Kasumi-1 (cell line): Measurements from ENCODE around the gene GALNT14.

Source experiments
- DNase-seq, 2 experiments: peaks; one replicate each; lab custom pipeline; 2025; lab: John Stamatoyannopoulos, UW

GALNT14 gene

DNA sequence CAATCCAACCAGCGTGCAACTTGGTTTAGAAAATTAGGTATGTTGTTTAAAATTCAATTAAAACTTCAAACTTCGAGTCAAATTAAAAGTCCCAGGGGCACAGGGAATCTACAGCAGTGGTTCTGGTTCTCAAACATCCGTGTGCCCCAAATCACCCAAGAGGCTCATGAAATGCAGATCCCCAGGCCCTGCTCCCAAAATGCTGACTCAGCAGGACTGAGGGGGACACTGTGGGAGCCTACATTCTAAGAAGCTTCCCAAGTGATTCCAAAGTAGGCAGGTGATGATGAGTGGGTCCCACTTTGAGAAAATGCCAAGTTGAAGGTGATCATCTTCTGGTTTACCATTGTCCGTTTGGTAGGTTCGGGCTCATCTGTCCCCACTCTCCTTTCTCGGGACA, 82.3 kb downstream of the GALNT14 start:
- no peak for DNase-seq

DNA sequence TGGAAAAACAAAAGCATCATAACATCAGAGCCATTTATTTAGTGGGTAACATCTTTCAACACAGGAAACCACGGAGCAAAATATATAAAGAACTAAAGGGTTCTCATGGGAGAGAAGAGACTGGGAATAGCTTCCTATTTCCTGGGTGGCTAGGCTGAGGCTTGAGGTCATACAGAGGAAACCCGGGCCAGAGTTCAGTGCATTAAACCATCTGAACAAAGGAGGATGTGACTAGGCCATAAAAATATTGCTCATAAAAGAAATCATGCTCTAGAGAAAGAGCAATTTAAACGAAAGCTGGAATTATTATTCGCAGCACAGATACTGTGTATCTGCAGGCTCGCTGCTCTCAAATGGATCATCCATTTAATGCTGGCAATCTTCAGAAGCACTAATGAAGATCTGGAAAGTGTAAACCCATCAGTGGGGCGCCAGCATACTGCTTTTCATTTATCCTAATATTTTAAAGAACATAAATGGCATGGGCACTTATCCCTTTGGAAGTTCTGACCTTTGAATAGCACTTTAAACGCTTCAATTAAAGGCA, 83.3 kb downstream of the GALNT14 start:
- DNase-seq, result peak; percentile 9 to 12

DNA sequence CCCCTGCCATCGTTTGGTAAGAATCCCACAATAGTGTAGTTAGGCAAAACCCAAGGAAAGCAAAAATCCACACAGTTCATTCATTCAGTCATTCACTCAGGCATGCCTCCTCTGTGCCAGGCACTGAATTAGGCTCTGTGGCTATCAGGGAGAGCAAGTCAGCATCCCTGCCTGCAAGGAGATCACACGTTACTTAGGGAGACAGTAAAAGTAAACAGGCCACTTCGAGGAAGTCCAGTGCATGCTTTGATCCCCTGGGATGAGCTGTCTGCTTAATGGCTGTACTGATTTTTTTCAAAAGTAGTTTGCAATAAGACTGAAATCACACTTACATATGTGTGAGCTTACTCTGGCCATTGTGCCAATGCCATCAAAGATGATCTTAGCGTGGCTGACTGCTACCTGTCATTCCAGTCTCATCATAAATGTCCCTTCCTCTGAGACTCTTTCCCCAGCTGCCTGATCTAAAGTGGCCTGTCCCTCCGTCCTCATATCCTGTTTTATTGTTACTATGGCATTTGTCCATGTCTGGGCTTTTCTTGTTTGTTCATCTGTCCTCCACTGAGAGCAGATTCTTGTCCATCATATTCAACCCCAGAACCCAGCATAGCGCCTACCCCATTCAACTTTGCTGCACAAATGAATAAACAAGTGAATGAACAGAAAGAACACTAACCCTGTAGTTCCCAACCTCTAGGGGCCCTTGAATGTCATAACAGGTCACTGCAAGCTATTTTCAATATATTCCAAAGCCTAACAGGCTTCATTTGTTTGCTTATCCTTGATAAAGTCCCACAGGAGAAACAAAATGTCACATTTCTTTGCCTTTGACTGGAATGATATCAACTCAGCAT, 84.1 kb downstream of the GALNT14 start:
- no peak for DNase-seq

GRCh38 chr2:31052284-31052683, 86.0 kb downstream of the GALNT14 start:
- DNase-seq, result no peak

GRCh38 chr2:31051258-31052140, 86.7 kb downstream of the GALNT14 start:
- DNase-seq, result no peak

DNA sequence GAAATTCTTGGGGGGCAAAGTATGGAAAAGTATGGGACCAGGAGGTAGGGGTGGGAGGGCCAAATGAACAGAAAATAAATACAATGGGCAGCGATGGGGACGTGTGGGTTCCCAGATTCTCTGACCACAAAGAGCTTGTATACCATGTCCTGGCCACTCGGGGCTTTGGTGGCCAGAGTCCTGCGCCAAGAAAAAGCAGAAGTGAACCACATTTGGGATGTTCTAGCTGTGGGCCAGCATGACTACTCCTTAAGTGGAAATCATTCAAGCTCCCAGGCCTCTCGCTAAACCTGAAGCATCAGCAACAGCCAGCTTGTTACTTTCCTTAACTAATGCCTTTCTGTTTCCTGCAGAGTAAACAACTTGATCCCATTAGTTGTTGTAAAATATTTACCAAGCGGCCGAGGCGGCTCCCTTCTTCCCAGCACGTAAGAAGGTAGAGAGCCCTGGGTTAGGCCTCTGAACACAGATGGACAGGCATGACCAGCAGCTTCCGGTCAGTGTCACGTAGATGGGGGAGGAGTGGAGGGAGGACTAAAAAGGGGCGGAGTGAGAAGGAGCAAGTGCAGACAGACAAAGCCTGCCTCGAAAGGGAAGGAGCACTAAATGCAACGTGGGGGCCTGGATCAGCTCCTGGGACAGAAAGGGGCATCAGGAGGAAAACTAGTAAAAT, 88.2 kb downstream of the GALNT14 start:
- DNase-seq, result no peak

GRCh38 chr2:31049264-31049663, 89.0 kb downstream of the GALNT14 start:
- DNase-seq, result no peak

DNA sequence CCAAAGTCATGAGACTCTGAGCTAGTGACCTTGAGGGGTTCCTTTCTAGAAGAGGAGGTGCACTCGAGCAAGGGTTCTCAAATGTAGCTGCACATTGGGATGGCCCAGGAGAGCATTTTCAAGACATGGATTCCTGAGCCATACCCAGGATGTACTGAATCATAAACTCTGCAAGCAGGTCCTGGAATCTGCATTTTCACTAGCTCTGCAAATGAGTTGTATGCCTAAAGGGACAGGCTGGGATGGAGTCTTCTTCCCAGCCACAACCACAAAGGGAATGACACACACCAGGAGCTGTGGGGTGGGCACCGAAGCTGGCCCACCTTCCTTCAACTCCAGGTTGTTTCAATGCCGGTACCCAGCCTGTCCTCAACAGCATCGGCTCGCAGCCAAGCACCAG, 90.6 kb downstream of the GALNT14 start:
- no peak for DNase-seq

DNA sequence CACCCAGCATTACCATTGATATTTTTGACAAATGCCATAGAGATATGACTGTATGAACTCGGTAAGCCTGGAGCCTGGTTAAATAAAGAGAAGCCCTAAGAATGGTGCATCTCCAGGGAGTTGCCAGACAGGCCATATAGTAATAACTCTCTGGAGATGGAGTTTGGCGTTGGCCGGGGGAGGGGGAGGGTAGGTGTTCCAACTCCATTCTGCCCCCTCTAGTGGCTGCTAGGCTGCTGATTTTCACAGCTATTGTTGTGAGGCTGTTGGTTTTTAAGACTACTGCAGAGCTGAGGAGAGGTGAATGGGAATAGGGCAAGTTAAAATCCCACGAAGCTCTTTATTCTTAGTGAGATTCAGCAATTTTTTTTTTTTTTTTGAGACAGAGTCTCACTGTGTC, 99.9 kb downstream of the GALNT14 start:
- DNase-seq, result no peak

DNA sequence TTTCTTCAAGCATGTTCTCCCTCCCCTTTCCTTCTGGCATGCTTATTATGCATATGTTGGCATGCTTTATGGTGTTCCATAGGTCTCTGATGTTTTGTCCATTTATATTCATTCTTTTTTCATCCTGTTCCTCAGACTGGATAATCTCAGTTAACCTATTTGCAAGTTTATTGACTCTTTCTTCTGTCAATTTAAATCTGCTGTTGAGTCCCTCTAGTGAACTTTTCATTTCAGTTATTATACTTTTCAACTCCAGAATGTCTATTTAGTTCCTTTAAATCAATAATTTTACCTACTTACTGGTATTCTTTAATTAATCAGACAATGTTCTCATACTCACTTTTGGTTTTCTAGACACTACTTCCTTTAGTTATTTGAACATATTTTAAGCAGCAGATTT, 101.2 kb downstream of the GALNT14 start:
- DNase-seq, result no peak

- peak in 1 of 2 experiments; percentile 34 for DNase-seq
Measured at GRCh38 chr2:31033032-31033431, 105.2 kb downstream of the GALNT14 start.

GRCh38 chr2:31032475-31032874, 105.8 kb downstream of the GALNT14 start:
- DNase-seq, result peak; percentile 68 to 78

GRCh38 chr2:31031132-31031706, 107.0 kb downstream of the GALNT14 start:
- no peak for DNase-seq

GRCh38 chr2:31028417-31028816, 109.8 kb downstream of the GALNT14 start:
- no peak for DNase-seq

GRCh38 chr2:31027549-31027948, 110.7 kb downstream of the GALNT14 start:
- DNase-seq, result no peak

DNA sequence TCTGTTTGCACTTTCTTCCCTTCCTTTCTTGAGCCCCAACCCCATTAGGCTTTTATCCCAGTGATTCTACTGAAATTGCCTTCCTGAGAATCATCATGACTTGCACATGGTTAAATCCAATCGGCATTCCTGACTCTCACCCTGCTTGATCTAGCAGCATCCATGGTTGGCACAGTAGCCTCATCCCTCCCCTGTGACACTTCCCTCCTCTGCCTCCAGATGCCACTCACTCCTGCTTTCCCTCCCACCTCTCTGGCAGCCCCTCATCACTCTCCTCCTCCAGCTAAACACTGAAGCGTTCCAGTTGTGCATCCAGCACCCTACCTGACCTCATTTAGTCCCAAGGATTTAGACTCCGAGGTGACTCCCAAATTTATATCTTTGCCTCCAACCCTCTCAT, 114.7 kb downstream of the GALNT14 start:
- DNase-seq, result no peak

DNA sequence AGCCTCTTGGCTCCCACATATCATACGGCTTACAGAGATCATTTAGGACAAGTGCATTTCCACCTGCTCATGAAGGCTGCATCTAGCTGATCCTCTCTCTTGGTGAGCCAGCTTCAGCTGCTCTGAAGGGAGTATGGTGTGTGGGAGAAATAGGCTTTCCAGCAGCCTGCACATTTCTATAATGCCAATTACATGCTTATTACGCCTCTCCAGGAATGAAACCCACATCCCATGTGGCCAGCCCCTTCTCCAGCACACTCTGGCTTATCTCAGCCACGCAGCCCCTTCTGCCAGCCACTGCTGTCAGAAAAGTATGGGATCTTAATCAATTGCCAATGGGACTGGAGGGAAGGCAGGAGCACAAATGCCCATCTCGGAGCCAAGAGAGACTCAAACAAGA, 117.5 kb downstream of the GALNT14 start:
- no peak for DNase-seq

DNA sequence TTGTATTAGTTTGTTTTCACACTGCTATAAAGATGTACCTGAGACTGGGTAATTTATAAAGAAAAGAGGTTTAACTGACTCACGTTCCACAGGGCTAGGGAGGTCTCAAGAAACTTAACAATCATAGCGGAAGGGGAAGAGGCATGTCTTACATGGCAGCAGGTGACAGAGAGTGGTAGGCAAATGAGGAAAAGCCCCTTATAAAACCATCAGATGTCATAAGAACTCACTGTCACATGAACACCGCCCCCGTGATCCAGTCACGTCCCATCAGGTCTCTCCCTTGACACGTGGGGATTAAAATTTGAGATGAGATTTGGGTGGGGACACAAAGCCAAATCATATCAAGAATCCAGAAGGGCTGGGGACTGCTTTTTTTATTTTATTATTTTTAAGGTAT, 120.0 kb downstream of the GALNT14 start:
- DNase-seq, result no peak

DNA sequence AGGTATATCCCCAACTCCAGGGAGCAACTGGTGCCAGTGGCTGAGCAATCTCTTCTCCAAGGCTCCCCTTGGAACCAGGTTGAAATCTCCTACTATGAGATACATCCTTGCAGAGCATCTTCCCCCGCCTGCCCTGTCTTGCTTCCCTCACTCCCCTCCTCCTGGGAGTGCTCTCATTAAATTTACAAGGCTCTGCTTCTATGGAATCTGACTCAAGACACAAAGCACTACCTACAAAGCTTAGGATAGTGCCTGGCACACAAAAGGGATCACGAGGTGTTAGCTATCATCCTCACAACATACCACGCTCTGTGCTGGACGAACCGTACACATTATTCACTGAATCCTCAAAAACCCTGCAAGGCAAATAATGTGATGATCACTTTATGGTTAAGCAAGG, 121.6 kb downstream of the GALNT14 start:
- DNase-seq, result no peak

DNA sequence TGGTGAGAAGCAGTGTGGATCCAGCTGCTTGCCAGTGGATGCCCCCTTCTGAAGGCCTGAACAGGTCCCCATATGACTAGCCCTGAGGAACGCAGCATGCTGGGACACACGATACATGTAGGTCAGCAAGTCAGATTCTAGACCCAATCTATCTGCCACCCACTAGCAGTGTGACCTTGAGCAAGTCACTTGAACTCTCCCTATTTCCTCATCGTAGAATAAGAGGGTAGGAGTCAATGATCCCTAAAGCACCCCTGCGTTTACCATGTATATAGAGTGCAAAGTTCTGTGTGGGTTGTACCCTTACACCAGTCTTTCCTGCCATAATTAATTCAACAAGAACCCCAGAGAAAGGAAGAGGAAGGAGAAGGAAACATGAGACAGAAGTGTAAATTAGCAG, 123.7 kb downstream of the GALNT14 start:
- no peak for DNase-seq

DNA sequence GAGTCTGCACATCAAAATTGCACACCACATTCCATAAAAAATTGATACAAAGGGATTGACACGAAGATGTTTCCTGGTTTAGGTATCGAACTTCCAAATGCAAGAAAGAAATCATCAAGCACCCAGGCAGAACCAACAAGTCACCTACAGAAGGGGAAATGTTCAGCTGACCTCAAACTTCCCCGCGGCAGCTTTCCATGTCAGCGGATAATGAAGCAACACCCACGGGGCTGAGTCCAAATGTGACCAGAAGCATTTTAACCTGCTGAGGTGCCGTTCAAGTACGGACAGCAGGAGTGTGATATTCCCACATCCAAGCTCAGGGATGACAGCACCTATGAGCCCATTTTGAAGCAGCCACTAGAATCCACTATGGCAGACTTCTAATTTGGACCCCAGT, 124.9 kb downstream of the GALNT14 start:
- peak; percentile 9 to 30 for DNase-seq

- no peak for DNase-seq
Measured at GRCh38 chr2:31012406-31012805, 125.8 kb downstream of the GALNT14 start.
